Measurements from ENCODE around the gene TEX54.
A peak's percentile ranks its signal among the peaks of the same experiment; 100 is the strongest.
"Not testable (repeated sequence)": the region's sequence is repeated elsewhere in the genome, so short reads cannot be mapped to it uniquely, and the experiment has no call there.

The TEX54 gene

DNA sequence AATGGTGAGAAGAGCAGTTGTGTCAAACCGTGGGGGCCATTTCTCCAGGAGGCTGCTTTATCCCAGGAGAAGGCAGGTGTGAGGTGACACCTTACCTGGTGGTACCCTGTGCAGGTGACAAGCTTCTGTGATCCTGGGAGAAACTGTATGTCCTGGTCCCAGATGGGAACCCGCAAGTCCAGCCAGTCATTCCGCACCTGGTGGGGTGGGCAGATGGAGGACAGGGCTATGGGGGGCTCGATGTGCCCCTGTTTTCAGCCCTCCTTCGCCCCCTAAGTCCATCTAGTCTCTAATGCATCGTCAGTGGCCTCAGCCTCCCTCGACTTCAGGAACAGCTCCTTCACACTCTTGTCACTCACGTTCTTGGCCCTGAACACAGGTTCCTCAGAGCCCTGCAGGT lies 2.7 kb upstream of the TEX54 start:
- H3K9ac ChIP-seq = no peak overlapping the region
- H3K4me1 ChIP-seq (ENCODE audit: low read depth, poor library complexity, severe bottlenecking) = peaks cover 51% of the 10 kb centered on the region
- peaks cover 56% of the 10 kb centered on the region for H3K79me2 ChIP-seq (ENCODE audit: insufficient read depth, low read depth)
- TF ChIP-seq, protein P1, sequence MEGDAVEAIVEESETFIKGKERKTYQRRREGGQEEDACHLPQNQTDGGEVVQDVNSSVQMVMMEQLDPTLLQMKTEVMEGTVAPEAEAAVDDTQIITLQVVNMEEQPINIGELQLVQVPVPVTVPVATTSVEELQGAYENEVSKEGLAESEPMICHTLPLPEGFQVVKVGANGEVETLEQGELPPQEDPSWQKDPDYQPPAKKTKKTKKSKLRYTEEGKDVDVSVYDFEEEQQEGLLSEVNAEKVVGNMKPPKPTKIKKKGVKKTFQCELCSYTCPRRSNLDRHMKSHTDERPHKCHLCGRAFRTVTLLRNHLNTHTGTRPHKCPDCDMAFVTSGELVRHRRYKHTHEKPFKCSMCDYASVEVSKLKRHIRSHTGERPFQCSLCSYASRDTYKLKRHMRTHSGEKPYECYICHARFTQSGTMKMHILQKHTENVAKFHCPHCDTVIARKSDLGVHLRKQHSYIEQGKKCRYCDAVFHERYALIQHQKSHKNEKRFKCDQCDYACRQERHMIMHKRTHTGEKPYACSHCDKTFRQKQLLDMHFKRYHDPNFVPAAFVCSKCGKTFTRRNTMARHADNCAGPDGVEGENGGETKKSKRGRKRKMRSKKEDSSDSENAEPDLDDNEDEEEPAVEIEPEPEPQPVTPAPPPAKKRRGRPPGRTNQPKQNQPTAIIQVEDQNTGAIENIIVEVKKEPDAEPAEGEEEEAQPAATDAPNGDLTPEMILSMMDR (conservative IDR thresholded peaks at IDR 0.05; ENCODE audit: low read depth, low read length) = no peak
- no peak overlapping the region for H3K27ac ChIP-seq
- H4K20me1 ChIP-seq (ENCODE audit: insufficient read depth) = no peaks in the 10 kb centered on the region
- peaks cover 6% of the 10 kb centered on the region; the same call in 1 of the 2 replicates for H3K36me3 ChIP-seq (ENCODE audit: insufficient read depth)
- no peaks in the 10 kb centered on the region for H3K27me3 ChIP-seq (ENCODE audit: insufficient read depth, low read depth)
- no peak overlapping the region for H3K4me2 ChIP-seq
- no peak overlapping the region for H3K4me3 ChIP-seq (IDR thresholded peaks at IDR 0.05; ENCODE audit: insufficient read depth, low read depth, low read length)
- no peak overlapping the region for H2AFZ ChIP-seq (ENCODE audit: low read depth)

DNA sequence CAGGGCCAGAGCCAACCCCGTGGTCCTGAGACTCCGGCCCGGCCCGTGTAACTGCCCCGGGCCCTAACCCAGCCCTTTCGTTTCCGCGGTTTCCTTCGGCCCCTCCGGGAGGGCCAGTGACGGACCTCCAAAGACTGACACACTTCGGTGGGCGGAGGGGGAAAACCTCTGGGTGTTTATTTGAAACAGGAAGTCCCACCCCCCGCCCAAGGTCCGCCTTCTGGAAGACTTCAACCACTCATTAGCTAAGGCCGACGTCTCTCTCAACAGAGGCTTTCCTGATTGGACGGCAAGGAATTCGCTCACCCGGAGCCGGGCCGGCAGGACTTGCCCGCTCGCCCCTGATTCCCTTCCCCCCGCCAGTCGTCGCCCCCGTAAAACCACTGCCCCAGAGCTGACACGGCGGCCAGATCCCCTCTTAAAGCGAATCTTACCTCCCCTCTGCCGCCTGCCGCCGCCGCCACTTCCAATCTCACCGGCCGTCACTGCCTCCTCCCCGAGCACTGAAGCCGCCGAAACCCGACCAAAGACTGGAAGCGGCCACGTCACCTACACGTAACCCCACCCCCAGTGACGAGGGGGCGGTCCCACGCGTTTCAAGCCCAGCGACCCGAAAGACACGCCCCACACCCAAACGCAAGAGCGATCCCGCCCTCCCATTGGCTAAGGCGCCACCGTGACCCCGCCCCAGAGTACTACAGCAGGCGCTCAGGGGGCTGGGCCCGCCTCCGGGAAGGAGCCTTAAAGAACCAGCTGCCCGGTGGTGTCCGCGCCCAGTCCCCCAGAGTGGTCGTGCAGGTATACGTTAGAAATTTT lies 913 bp downstream of the TEX54 start, which contains the start of gene STX5:
Gene STX5 (minus strand): TSS at position 532 of the 816 bp plus-strand sequence. CDS start 808 bp downstream, outside the sequence.
- peaks cover 47% of the 10 kb centered on the region for H3K79me2 ChIP-seq (ENCODE audit: insufficient read depth, low read depth)

DNA sequence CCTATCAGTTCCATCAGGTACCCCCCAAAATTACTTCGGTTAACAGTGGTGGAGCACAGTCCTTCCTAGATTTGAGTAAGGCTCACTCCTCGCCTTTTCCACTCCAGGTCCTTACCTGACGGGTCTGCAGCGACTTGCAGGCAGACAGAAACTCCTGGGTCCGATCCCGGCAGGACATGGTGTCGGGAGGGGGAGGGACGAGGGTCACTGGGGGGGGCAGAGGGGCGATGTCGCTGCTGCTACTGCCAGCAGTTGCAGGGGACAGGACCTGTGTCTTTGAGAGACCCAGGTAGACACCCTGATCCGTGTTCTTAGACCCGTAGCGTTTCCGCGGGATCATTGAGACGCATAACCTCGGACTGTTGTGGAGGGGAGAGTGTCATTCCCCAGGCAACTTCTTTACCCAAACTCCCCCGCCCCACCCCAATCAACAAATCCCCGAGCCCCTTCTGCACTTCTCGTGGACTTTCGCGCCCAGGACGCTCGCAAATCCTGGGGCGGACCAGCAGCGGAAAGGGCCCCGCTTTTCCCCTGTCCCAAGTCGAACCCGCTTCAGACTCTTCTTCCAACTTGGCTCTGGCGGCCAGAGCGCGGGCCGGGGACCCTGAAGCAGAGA lies 1.6 kb downstream of the TEX54 start:
- peaks cover 38% of the 10 kb centered on the region for H3K4me1 ChIP-seq (ENCODE audit: low read depth, poor library complexity, severe bottlenecking)
- H4K20me1 ChIP-seq (ENCODE audit: insufficient read depth) = no peaks in the 10 kb centered on the region
- H3K4me2 ChIP-seq = peak overlapping the region; percentile 50
- H3K36me3 ChIP-seq (ENCODE audit: insufficient read depth) = no peaks in the 10 kb centered on the region; the same call in 1 of the 2 replicates
- H3K4me3 ChIP-seq (IDR thresholded peaks at IDR 0.05; ENCODE audit: insufficient read depth, low read depth, low read length) = peak overlapping the region; percentile 31
- H3K27ac ChIP-seq = peak overlapping the region; percentile 80; the same call in 1 of the 2 replicates
- H3K79me2 ChIP-seq (ENCODE audit: insufficient read depth, low read depth) = peaks cover 40% of the 10 kb centered on the region
- H2AFZ ChIP-seq (ENCODE audit: low read depth) = peak overlapping the region; percentile 69
- no peaks in the 10 kb centered on the region for H3K27me3 ChIP-seq (ENCODE audit: insufficient read depth, low read depth)
- TF ChIP-seq, protein P1 (conservative IDR thresholded peaks at IDR 0.05; ENCODE audit: low read depth, low read length) = no peak
- H3K9ac ChIP-seq = peak overlapping the region; percentile 93

More for the DNA sequence above, 913 bp downstream of the TEX54 start, which contains the start of gene STX5:
- no peaks in the 10 kb centered on the region for H3K27me3 ChIP-seq (ENCODE audit: insufficient read depth, low read depth)
- TF ChIP-seq, protein P1 (conservative IDR thresholded peaks at IDR 0.05; ENCODE audit: low read depth, low read length) = no peak
- H3K36me3 ChIP-seq (ENCODE audit: insufficient read depth) = no peaks in the 10 kb centered on the region; the same call in 1 of the 2 replicates
- H3K4me1 ChIP-seq (ENCODE audit: low read depth, poor library complexity, severe bottlenecking) = peaks cover 45% of the 10 kb centered on the region
- no peaks in the 10 kb centered on the region for H4K20me1 ChIP-seq (ENCODE audit: insufficient read depth)
- peak within 1 kb of the TSS; percentile 75 for H3K4me2 ChIP-seq
- peak within 1 kb of the TSS; percentile 31 for H3K4me3 ChIP-seq (IDR thresholded peaks at IDR 0.05; ENCODE audit: insufficient read depth, low read depth, low read length)
- peak within 1 kb of the TSS; percentile 80 for H3K27ac ChIP-seq
- peak within 1 kb of the TSS; percentile 69 for H2AFZ ChIP-seq (ENCODE audit: low read depth)
- peak within 1 kb of the TSS; percentile 93 for H3K9ac ChIP-seq

DNA sequence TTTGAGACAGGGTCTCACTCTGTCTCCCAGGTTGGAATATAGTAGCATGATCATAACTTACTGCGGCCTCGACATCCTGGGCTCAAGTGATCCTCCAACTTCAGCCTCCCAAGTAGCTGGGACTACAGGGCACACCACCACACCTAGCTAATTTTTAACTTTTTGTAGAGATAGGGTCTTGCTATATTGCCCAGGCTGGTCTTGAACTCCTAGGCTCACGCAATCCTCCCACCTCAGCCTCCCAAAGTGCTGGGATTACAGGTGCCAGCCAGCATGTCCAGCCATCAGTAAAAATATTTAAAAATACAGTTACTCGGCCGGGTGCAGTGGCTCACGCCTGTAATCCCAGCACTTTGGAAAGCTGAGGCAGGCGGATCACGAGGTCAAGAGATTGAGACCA lies 4.5 kb downstream of the TEX54 start:
- not testable (repeated sequence) for H3K9ac ChIP-seq; H3K36me3 ChIP-seq (ENCODE audit: insufficient read depth); H4K20me1 ChIP-seq (ENCODE audit: insufficient read depth); H2AFZ ChIP-seq (ENCODE audit: low read depth); H3K4me2 ChIP-seq; H3K27me3 ChIP-seq (ENCODE audit: insufficient read depth, low read depth); H3K4me3 ChIP-seq (IDR thresholded peaks at IDR 0.05; ENCODE audit: insufficient read depth, low read depth, low read length); H3K27ac ChIP-seq
- H3K79me2 ChIP-seq (ENCODE audit: insufficient read depth, low read depth) = peaks cover 30% of the 10 kb centered on the region
- peaks cover 22% of the 10 kb centered on the region for H3K4me1 ChIP-seq (ENCODE audit: low read depth, poor library complexity, severe bottlenecking)
